Measurements from ENCODE around the gene TCF25.

The TCF25 gene

DNA sequence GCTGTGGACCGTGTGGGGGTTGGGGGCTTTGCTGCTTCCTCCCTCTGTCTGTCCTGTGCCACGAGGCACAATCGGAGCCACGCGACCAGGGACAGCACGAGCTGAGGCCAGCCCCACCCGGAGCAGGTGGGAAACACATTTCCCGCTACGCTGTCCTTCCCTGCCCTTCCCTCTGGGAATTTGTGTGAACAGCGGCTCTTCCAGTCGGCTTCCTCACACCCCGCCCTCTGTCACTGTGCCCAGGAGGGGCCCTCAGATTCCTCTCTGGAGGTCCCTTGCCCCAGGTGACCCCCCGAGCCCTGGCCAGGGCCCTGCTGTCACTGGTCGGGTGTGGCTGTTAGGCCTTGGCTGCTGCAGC lies 25.5 kb upstream of the TCF25 start:
- H3K36me3 ChIP-seq (ENCODE audit: control insufficient read depth in 2 of 2, insufficient read depth in 1 of 2, low read length in 2 of 2) = peaks cover 0 to 10% of the 10 kb centered on the region in 2 experiments; a peak in 1 of 3 replicates
- no peak overlapping the region; the same call in 1 of the 2 replicates for H3K27ac ChIP-seq (ENCODE audit: extremely low read depth, low read depth, low read length)
- TF ChIP-seq, protein P1, sequence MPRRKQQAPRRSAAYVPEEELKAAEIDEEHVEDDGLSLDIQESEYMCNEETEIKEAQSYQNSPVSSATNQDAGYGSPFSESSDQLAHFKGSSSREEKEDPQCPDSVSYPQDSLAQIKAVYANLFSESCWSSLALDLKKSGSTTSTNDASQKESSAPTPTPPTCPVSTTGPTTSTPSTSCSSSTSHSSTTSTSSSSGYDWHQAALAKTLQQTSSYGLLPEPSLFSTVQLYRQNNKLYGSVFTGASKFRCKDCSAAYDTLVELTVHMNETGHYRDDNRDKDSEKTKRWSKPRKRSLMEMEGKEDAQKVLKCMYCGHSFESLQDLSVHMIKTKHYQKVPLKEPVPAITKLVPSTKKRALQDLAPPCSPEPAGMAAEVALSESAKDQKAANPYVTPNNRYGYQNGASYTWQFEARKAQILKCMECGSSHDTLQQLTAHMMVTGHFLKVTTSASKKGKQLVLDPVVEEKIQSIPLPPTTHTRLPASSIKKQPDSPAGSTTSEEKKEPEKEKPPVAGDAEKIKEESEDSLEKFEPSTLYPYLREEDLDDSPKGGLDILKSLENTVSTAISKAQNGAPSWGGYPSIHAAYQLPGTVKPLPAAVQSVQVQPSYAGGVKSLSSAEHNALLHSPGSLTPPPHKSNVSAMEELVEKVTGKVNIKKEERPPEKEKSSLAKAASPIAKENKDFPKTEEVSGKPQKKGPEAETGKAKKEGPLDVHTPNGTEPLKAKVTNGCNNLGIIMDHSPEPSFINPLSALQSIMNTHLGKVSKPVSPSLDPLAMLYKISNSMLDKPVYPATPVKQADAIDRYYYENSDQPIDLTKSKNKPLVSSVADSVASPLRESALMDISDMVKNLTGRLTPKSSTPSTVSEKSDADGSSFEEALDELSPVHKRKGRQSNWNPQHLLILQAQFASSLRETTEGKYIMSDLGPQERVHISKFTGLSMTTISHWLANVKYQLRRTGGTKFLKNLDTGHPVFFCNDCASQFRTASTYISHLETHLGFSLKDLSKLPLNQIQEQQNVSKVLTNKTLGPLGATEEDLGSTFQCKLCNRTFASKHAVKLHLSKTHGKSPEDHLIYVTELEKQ (tag by site-specific recombination; IDR thresholded peaks at IDR 0.05; ENCODE audit: borderline replicate concordance) = no peak
- no peak for TF ChIP-seq SP7 (tag by site-specific recombination; IDR thresholded peaks at IDR 0.05)
- TF ChIP-seq ZNF341 (tag by site-specific recombination; IDR thresholded peaks at IDR 0.05; ENCODE audit: low read depth) = peak; percentile 95
- TF ChIP-seq KLF16 (tag by site-specific recombination; IDR thresholded peaks at IDR 0.05) = 0 out of 2 replicates have a peak, but pooled peaks have one; percentile 2
- TF ChIP-seq, protein P2, sequence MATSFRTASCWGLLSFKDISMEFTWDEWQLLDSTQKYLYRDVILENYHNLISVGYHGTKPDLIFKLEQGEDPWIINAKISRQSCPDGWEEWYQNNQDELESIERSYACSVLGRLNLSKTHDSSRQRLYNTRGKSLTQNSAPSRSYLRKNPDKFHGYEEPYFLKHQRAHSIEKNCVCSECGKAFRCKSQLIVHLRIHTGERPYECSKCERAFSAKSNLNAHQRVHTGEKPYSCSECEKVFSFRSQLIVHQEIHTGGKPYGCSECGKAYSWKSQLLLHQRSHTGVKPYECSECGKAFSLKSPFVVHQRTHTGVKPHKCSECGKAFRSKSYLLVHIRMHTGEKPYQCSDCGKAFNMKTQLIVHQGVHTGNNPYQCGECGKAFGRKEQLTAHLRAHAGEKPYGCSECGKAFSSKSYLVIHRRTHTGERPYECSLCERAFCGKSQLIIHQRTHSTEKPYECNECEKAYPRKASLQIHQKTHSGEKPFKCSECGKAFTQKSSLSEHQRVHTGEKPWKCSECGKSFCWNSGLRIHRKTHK (tag by site-specific recombination; IDR thresholded peaks at IDR 0.05) = no peak
- TF ChIP-seq, protein P3, sequence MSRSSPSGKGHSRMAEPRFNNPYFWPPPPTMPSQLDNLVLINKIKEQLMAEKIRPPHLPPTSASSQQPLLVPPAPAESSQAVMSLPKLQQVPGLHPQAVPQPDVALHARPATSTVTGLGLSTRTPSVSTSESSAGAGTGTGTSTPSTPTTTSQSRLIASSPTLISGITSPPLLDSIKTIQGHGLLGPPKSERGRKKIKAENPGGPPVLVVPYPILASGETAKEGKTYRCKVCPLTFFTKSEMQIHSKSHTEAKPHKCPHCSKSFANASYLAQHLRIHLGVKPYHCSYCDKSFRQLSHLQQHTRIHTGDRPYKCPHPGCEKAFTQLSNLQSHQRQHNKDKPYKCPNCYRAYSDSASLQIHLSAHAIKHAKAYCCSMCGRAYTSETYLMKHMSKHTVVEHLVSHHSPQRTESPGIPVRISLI (tag by site-specific recombination; IDR thresholded peaks at IDR 0.05) = no peak
- TF ChIP-seq TCF7L2 (IDR thresholded peaks at IDR 0.05; ENCODE audit: borderline replicate concordance, low read depth, low read length) = no peak
- no peak for TF ChIP-seq ZNF10 (tag by site-specific recombination; IDR thresholded peaks at IDR 0.05)
- peak; percentile 48; the same call in 1 of the 2 replicates for TF ChIP-seq KLF1 (tag by site-specific recombination; IDR thresholded peaks at IDR 0.05)
- H3K4me1 ChIP-seq (ENCODE audit: control insufficient read depth, insufficient read depth, low read length) = peaks cover 16% of the 10 kb centered on the region
- no peaks in the 10 kb centered on the region for H3K9me3 ChIP-seq (ENCODE audit: control insufficient read depth, insufficient read depth, low read depth, low read length)
- no peak overlapping the region for H3K4me3 ChIP-seq (ENCODE audit: low read depth, low read length)
- POLR2A ChIA-PET = interaction anchor here (1.0 to 1.8 kb wide), 2 partner anchors 12 to 25 kb away, joined by 5 to 6 read pairs; partner anchors contain the start of gene TCF25
- CTCF ChIA-PET = interaction anchor here (1.3 to 1.7 kb wide), 2 partner anchors 12 to 148 kb away, joined by 3 to 7 read pairs; no protein-coding TSS in a partner anchor

DNA sequence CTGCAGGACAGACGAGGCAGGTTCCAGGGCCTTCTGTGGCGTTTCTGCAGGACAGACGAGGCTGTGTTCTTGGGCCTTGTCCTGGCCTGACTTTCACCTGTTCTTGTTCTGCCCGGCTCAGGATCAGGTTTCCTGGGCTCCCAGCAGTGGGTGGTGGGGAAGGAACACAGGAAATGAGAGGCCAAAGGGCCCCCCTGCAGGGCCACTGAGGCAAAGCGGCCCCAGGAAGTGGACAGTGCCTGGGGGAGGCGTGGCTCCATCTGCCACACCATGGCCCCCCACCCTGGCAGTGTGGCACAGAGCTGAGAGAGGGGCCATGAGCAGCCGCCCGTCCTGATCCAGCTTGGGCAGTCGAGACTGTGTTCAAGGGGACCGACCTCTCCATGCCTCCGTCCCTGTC lies 24.4 kb upstream of the TCF25 start:
- Histone ChIP-seq H3K9me3 (ENCODE audit: control insufficient read depth, insufficient read depth, low read depth, low read length) (no peaks in the 10 kb centered on the region), H3K4me1 (ENCODE audit: control insufficient read depth, insufficient read depth, low read length) (peaks cover 14% of the 10 kb centered on the region), H3K27ac (ENCODE audit: extremely low read depth, low read depth, low read length) (no peak overlapping the region), H3K4me3 (ENCODE audit: low read depth, low read length) (no peak overlapping the region), H3K36me3 (ENCODE audit: control insufficient read depth in 2 of 2, insufficient read depth in 1 of 2, low read length in 2 of 2) (peaks cover 0 to 18% of the 10 kb centered on the region in 2 experiments; a peak in 1 of 3 replicates)
- TF ChIP-seq ZSCAN30 (tag by site-specific recombination; IDR thresholded peaks at IDR 0.05) = no peak
- TF ChIP-seq MYNN (tag by site-specific recombination; IDR thresholded peaks at IDR 0.05; ENCODE audit: borderline replicate concordance) = no peak
- no peak for TF ChIP-seq ZNF707 (tag by site-specific recombination; IDR thresholded peaks at IDR 0.05)
- TF ChIP-seq ZNF311 (tag by site-specific recombination; IDR thresholded peaks at IDR 0.05; ENCODE audit: borderline replicate concordance) = no peak
- TF ChIP-seq ZNF544 (tag by site-specific recombination; IDR thresholded peaks at IDR 0.05) = no peak
- no peak for TF ChIP-seq ZNF350 (tag by site-specific recombination; IDR thresholded peaks at IDR 0.05)
- ChIA-PET POLR2A (no interaction called here), CTCF (no interaction called here)

Data from HEK293 (cell line).